Endothelial cell of umbilical vein (primary cell): ENCODE measurements around the gene TTYH3. TPM values are rescaled to one million over a fixed set of nuclear protein-coding genes. Genes with fewer than 3 reads are reported as not detected.
A peak's percentile ranks its signal among the peaks of the same experiment; 100 is the strongest.

ENCODE experiments used
- BruUV-seq: library from RNA; stranded (reverse); fragments of 400-500 nt; replicated peaks from 2 replicates; lab custom pipeline; 2021; lab: Mats Ljungman, UMichigan
- CTCF ChIA-PET: fragments of 300-600, 350-600 bp; sonication (Branson Sonifier 250); formaldehyde crosslinking; loops from one replicate; lab custom pipeline; 2021; ENCODE audit warnings: antibody characterized with exemption, inconsistent platforms; lab: Charles Lee
- POLR2A ChIA-PET: fragments of 300-600, 350-600 bp; sonication (Branson Sonifier 250); formaldehyde crosslinking; loops from one replicate; lab custom pipeline; 2021; ENCODE audit warnings: antibody characterized with exemption, inconsistent platforms; lab: Charles Lee
- DNase-seq: peaks from one replicate; pipeline ENCODE4 v3.0.0-alpha.2; 2011; ENCODE audit warnings: low read depth, low spot score
- FAIRE-seq: peaks from 2 replicates; lab custom pipeline; 2011; peaks lifted over from hg19 to GRCh38; lab: Jason Lieb, UNC
- H2AFZ ChIP-seq: 2 replicates; pipeline ENCODE4 v1.6.0; 2012; ENCODE audit warnings: low read depth, low read length, control low read depth, inconsistent platforms
- H3K27ac ChIP-seq: 2 replicates; pipeline ENCODE4 v1.5.1; 2011; ENCODE audit warnings: low read depth, mild to moderate bottlenecking, control low read depth, low read length, moderate library complexity; ENCODE audit not compliant: insufficient read depth
- H3K27me3 ChIP-seq, 2 experiments: 2 replicates each; pipeline versions ENCODE4 v1.6.0 to v1.6.1; 2011; ENCODE audit warnings: low read length in 2 of 2, mixed read lengths in 1 of 2; ENCODE audit not compliant: control insufficient read depth in 2 of 2, insufficient read depth in 2 of 2
- H3K36me3 ChIP-seq, 2 experiments: 2 replicates in 1 of 2; 3 replicates in 1 of 2; pipeline ENCODE4 v1.5.1; 2011; ENCODE audit warnings: low read length in 2 of 2, mild to moderate bottlenecking in 1 of 2, moderate library complexity in 1 of 2; ENCODE audit not compliant: control insufficient read depth in 2 of 2, insufficient read depth in 2 of 2; ENCODE audit errors: extremely low read depth in 1 of 2
- H3K4me1 ChIP-seq: 3 replicates; pipeline ENCODE4 v1.5.1; 2011; ENCODE audit warnings: mild to moderate bottlenecking, low read length; ENCODE audit not compliant: control insufficient read depth, insufficient read depth; ENCODE audit errors: extremely low read depth
- H3K4me2 ChIP-seq: 2 replicates; pipeline ENCODE4 v1.6.1; 2011; ENCODE audit warnings: low read length, control low read depth, mixed read lengths; ENCODE audit not compliant: insufficient read depth
- H3K4me3 ChIP-seq, 3 experiments: fragments of 200-600 bp in 1 of 3; sonication (generic), shearing (Covaris generic) in 1 of 3; replicated peaks in 1 of 3; 2 replicates each; pipeline ENCODE4 v1.5.1; 2011 to 2016; ENCODE audit warnings: control low read depth in 3 of 3, low read length in 3 of 3, mild to moderate bottlenecking in 2 of 3, inconsistent platforms in 1 of 3, low read depth in 1 of 3, moderate library complexity in 1 of 3; ENCODE audit not compliant: insufficient read depth in 1 of 3
- H3K79me2 ChIP-seq: 2 replicates; pipeline ENCODE4 v1.6.0; 2012; ENCODE audit warnings: low read length, inconsistent platforms; ENCODE audit not compliant: control insufficient read depth, insufficient read depth
- H3K9ac ChIP-seq: replicated peaks from 2 replicates; pipeline ENCODE3; 2011; ENCODE audit warnings: low read length, control low read depth; ENCODE audit not compliant: insufficient read depth; ENCODE audit errors: extremely low read depth
- H3K9me1 ChIP-seq: replicated peaks from 3 replicates; pipeline ENCODE4 v1.6.0; 2011; ENCODE audit warnings: mild to moderate bottlenecking, low read length; ENCODE audit not compliant: control insufficient read depth, insufficient read depth; ENCODE audit errors: extremely low read depth
- H3K9me3 ChIP-seq: replicated peaks from 2 replicates; pipeline ENCODE4 v1.5.1; 2012; ENCODE audit warnings: low read length, inconsistent platforms; ENCODE audit not compliant: control insufficient read depth, insufficient read depth
- H4K20me1 ChIP-seq: replicated peaks from 2 replicates; pipeline ENCODE3; 2011; ENCODE audit warnings: mild to moderate bottlenecking, low read length; ENCODE audit not compliant: control insufficient read depth, insufficient read depth; ENCODE audit errors: extremely low read depth
- CTCF ChIP-seq, 2 donors: IDR thresholded peaks; 1 replicate in 1 of 2; 2 replicates in 1 of 2; pipeline ENCODE4 v1.5.1; 2011; ENCODE audit warnings: low read length in 2 of 2, mild to moderate bottlenecking in 2 of 2, moderate library complexity in 2 of 2, control low read depth in 1 of 2, inconsistent platforms in 1 of 2, low read depth in 1 of 2; ENCODE audit not compliant: insufficient read depth in 1 of 2; ENCODE audit errors: extremely low read depth in 1 of 2
- MYC ChIP-seq: IDR thresholded peaks from one replicate; pipeline ENCODE4 v1.6.1; 2011; ENCODE audit warnings: mild to moderate bottlenecking, low read depth, low read length
- dilution Hi-C: fragments of 300-500 bp; cut with MboI; formaldehyde crosslinking; loops from one replicate; pipeline ENCODE4 v1.15.0; 2019; ENCODE audit warnings: low sequenced_read_pairs; ENCODE audit not compliant: extremely low pct_ligation_motif_present
- intact Hi-C: fragments of 100-400 bp; cut with micrococcal nuclease; formaldehyde crosslinking; loops from one replicate; pipeline ENCODE4 v1.10.0; 2022
- polyA plus RNA-seq, 4 experiments: library from polyadenylated mRNA; depleted of rRNA in 3 of 4; stranded (reverse) in 3 of 4; unstranded in 1 of 4; fragments of >200 nt; gene quantifications; 2 replicates each; pipeline versions ENCODE4 v1.2.1 to v1.2.3, GENCODE V29; 2011 to 2012; ENCODE audit warnings: missing spikeins in 1 of 4
- total RNA-seq: library from RNA; stranded (reverse); gene quantifications from 2 replicates; pipeline ENCODE4 v1.2.3, GENCODE V29; 2021

The TTYH3 gene
- total and polyA plus RNA-seq, 2 donors (not counting 3 experiments of a cell fraction or from before 2014, with no cell fraction given), result 143 to 280 TPM

- H3K4me3 ChIP-seq, result no peak overlapping the region
- no peaks in the 10 kb centered on the region for H3K9me1 ChIP-seq
- intact Hi-C loops, result loop anchor here (2.0 to 5.0 kb wide), 4 partner anchors 21 to 184 kb away; partner anchors contain the start of genes BRAT1, GRIFIN and IQCE
- H3K79me2 ChIP-seq, result no peaks in the 10 kb centered on the region
- dilution Hi-C loops, result no loop called here
- H4K20me1 ChIP-seq, result no peaks in the 10 kb centered on the region
- H3K4me2 ChIP-seq, result no peak overlapping the region
- H3K27ac ChIP-seq, result no peak overlapping the region
- no TSS peak for BruUV-seq
- H3K27me3 ChIP-seq, result no peaks in the 10 kb centered on the region
- H3K9me3 ChIP-seq, result no peaks in the 10 kb centered on the region
- ChIA-PET POLR2A (no interaction called here), CTCF (interaction anchor here (0.8 to 1.1 kb wide), 3 partner anchors 9 to 56 kb away, joined by 4 to 5 read pairs (median 4); no protein-coding TSS in a partner anchor)
- peaks cover 14% of the 10 kb centered on the region for H3K4me1 ChIP-seq
- no peak for FAIRE-seq
- DNase-seq, result no peak
- no peak overlapping the region for H3K9ac ChIP-seq
- H2AFZ ChIP-seq, result no peak overlapping the region
- H3K36me3 ChIP-seq, result peaks cover 2 to 34% of the 10 kb centered on the region in 2 experiments
- TF ChIP-seq MYC, result no peak
- peak in 1 of 2 donors; percentile 2 for TF ChIP-seq CTCF (IDR thresholded peaks at IDR 0.05; ENCODE audit: extremely low read depth in 1 of 2, insufficient read depth in 1 of 2, low read depth in 1 of 2, low read length in 2 of 2)
These were observed 30.0 kb downstream of the TTYH3 start for GRCh38 chr7:2661602-2662272.
